Measurements from ENCODE around the gene GPR152.

Gene GPR152

DNA sequence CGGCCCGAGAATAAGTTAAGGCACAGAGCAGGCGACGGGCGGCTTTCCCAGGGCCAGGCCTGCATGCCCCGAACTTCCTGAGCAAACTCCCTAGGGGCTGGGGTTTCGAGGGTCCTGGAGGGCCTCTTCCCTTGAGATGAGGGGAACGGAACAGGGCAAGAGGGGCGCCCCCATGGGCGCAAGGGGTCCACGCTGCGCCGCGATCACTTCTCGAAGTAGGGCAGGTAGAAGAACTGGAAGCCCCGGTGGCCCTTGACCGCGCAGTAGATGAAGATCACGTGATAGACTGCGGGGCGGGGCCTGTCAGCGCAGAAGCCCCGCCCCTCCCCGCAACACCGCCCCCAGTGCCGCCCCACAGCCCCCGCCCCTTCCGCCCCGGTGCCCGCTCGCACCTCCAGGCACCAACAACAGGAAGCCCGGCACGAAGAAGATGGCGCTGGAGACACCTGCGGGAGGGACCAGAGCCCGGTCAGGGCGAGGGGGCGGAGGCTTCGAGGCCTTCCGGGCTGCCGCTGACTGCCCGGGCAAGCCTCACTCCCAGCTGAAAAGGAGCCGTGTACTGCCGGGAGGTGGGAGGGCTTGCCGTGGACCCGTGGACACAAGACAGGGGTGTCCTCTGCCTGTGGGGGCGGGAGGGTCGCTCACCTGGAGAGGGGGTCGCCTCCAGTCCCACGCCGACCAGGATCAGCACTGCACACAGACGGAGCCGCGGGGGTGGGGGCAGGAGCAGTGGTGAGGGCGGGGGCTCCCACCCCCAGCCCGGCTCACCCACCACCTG is 12.1 kb upstream of the GPR152 start:
- DNase-seq: peak; percentile 74

DNA sequence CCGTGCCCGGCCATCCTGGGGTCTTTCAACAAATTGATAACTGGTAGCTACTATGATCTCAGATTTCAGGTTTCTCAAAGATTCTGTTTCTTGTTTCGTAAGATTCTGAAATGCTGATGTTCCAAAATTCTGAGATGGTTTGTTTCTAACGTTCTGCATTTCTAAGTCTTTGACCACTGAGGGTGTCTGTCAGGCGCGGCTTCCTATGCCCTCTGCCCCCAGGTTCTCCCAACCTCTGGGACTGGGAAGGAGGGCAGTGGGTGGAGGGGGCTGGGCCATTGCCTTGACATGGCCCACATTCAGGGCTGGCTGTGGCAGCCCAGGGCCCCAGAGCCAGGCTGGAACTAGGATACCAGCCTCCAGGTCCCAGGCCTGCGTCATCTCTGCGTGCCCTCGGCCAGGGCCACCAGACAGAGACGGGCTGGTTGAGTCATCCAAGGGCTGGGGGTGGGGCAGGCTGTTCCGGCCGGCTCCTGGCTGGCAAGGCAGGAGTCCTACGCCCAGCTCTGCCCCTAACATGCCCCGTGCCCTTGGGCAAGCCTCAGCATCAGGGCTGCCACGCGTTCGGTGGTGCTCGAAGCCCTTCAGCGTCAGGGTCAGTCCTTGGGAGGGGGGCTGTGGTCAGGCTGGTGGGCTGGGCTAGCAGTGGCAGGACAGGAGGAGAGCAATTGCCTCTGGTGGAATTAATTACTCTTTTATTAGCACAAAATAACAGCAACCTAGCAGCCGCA is 11.3 kb upstream of the GPR152 start:
- DNase-seq: no peak

GRCh38 chr11:67463186-67463585 is 10.7 kb upstream of the GPR152 start:
- no peak for DNase-seq

GRCh38 chr11:67458266-67458665 is 5.7 kb upstream of the GPR152 start:
- DNase-seq: no peak

GRCh38 chr11:67457453-67457852 is 4.9 kb upstream of the GPR152 start:
- no peak for DNase-seq

GRCh38 chr11:67456068-67456705 is 3.7 kb upstream of the GPR152 start:
- DNase-seq: no peak

GRCh38 chr11:67455054-67455453 is 2.5 kb upstream of the GPR152 start, which contains the start of gene CABP4:
Gene CABP4, plus strand, starts transcription at chr11:67455354. Its CDS starts 70 bp downstream, at chr11:67455424.
- no peak for DNase-seq

GRCh38 chr11:67453816-67454732 is 1.5 kb upstream of the GPR152 start:
- no peak for DNase-seq

GRCh38 chr11:67451658-67451976 is 912 bp downstream of the GPR152 start:
- no peak for DNase-seq

- DNase-seq: no peak
These were observed 1.5 kb downstream of the GPR152 start for GRCh38 chr11:67450796-67451657.

DNA sequence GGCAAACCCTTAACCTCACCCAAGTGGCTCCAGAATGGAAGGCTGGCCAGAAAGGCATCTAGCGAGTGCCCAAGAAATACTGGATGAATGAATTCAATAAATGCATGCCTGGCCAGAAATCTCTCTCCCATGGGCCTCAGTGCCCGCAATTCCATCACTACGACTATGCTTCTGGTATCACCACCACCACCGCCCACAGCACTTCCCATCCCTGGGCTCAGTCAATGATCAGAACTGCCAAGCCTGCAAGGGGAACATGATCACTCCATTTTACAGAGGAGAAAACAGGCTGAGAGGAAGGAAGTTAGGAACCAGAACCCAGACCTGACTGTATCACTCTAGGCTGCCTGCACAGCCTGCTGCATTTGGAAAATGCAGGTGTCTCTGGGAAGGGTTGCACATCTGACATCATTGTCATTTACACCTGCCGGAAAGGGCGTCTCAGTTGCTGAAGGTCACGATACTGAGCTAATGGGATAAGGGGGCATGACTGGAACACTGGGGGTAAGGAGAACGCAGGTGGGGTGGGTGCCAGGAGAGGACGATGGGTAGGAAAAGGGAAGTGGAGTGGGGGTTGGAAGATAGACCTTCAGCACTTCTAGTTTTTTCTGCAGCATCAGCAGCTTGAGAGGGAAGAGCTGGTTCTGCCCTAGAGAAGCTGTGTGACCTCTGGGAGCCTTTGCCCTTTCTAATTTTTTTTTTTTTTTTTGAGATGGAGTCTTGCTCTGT is 3.2 kb downstream of the GPR152 start:
- DNase-seq: no peak

DNA sequence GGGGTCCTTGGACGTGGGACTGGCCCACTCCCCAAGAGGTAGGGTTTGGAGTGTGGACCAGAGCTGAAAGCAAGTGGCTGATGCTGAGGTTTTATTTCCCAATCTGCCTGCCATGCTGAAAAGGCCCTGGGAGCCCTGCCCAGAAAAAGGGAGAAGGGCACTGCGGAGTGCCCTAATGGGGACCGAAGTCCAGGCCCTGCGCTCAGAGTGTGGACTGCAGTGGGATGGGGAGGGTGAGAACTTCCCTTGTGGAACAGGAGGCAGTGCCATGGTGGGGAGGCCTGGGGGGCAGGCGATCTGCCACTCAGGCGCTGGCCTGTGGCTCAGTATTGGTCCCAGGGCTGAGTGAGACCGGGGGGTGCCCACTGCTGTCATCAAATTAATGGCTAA is 4.3 kb downstream of the GPR152 start:
- DNase-seq: no peak

GRCh38 chr11:67445515-67445914 is 7.0 kb downstream of the GPR152 start:
- DNase-seq: no peak

DNA sequence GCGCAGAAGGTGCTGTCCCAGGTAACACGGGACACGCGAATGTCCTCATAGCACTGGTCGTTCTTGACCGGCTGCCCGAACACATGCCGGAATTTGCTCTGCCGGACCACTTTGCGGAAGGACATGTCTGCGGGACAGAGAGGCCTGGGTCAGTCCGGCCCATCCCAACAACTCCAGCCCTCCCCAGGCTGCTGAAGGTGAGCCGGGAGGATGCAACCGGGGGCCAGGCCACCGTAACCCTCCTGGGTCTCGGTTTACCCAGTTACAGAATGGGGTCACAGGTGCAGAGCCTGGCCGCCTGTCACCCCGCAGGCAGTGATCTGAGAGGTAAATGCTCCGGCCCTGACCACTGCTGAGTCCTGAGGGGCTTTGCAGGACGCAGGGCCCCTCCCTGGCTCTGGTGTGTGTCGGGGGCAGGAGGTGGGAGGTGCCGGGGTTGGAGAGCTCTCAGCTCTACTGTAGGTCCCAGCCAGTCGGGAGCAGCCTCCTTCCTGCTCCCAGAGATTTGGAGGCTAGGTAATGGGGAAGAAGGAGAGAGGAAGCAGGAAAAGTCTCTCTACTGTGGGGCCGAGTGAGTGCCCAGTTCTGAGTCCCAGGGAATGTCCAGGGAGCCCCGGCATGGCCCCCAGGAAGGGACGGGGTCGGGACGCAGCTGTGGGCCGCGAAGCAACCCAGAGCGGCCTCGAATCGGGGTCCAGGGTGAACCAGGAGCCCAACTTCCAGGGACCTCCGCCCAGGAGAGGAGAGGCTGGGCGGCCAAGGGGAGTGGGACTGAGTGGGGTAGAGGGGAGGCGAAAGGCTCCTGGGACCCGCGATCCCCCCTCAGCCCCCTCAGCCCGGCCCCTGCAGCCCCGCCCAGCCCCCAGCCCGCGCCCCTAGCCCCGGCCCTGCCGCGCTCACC is 9.8 kb downstream of the GPR152 start:
- no peak for DNase-seq

DNA sequence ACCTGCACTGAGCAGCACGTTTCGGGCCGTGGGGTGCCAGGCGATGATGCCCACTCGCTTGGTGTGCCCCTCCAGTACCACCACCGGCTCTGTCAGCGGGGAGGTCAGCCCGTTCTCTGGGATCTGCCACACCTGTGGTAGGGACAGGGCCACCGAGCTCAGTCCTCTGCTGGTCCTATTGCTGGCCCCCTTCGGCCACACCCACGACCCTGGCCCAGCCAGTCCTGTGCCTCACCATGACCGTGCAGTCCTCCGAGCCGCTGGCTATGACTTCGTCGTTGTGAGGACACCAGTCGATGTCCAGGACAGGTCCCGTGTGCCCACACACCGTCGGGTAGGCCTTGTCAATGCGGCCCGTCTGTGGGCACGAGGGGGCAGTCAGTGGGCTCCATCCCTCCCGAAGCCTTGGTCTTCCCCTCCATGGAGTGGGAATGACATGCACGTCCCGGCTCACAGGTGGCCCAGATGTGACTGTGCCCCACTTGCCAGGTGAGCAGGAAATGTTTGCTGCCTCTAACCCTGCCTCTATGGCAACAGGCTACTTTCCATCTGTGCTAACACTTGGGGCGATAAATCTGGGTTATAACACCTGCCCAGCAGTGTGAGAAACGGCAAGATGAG is 10.7 kb downstream of the GPR152 start:
- no peak for DNase-seq

DNA sequence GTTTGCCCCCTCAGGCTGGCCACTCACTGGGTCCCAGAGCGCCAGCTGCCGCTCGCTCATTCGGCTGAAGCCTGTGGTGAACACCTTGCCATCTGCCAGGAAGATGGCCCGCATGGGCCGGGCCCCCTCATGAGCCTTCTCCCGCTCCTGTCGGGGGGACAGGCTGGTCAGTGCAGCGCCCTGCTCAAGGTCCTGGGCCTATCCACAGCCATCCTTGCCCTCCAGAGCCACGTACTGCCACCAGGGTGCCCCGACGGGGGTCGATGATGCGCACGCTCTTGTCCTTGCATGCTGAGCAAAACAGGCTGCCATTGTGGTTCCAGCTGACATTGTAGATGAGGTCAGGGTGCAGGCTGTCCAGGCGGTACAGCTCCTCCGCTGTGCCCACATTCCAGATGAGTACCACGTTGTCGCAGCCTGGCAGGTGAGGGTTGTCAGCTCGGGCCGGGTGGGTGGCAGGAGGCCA is 11.4 kb downstream of the GPR152 start:
- no peak for DNase-seq

DNA sequence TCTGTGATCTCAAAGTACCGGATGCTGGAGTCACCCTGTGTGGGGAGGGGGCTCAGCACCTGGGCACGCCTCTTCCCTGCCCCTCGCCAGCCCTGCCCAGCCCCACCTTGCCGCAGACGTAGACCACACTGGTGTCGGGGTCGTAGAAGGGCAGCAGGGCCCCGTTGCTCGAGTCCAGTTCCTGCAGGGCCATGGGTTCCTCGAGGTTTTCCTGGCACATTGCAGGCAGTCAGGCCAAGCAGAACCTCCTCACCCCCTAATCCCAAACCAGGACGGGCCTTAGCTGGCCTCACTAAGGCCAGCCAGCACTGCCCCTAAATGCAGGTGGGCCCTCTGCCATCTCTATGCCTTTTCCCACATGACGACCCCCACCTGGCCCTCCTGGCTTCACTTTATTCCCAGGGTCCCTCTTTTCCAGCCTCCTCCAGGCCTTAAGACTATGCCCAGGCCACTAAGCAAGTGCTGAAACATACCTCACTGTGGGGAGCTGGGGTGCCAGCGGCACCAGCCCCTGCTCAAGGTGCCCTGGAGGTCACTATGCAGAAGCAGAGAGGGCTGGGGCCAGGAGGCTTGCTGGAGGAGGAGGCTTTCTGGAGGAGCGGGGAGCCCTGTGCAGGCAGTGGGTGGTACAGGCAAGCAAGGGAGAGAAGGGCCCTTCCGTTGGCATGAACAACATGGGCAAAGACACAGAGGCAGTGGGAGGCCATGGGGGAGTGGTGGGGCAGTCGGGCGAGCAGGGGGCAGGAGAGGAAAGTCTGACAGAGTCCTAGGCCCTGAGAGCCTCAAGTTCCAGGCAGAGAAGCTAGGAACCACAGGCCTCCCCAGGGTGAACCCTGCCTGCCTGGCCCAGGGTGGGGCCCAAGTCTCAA is 12.1 kb downstream of the GPR152 start:
- no peak for DNase-seq

Data from fibroblast of skin of scalp (primary cell).